Osteocyte (in vitro differentiated cells): Measurements from ENCODE around the gene COL23A1. TPM values are rescaled to one million over a fixed set of nuclear protein-coding genes. Genes with fewer than 3 reads are reported as not detected.

Experiments used
- DNase-seq: peaks from one replicate; pipeline ENCODE4 v3.0.0; 2021; ENCODE audit warnings: mixed read lengths; ENCODE audit not compliant: unreplicated experiment; ENCODE audit errors: extremely low spot score
- H3K27ac Mint-ChIP-seq: one replicate; pipeline ENCODE4 v1.8.0; 2021; ENCODE audit warnings: mild to moderate bottlenecking, mixed read lengths; ENCODE audit not compliant: unreplicated experiment
- H3K27me3 Mint-ChIP-seq: one replicate; pipeline ENCODE4 v1.8.0; 2021; ENCODE audit warnings: mixed read lengths; ENCODE audit not compliant: unreplicated experiment
- H3K36me3 Mint-ChIP-seq: one replicate; pipeline ENCODE4 v1.8.0; 2021; ENCODE audit warnings: mixed read lengths; ENCODE audit not compliant: unreplicated experiment
- H3K4me1 Mint-ChIP-seq: one replicate; pipeline ENCODE4 v1.8.0; 2021; ENCODE audit warnings: mixed read lengths; ENCODE audit not compliant: unreplicated experiment
- H3K4me3 Mint-ChIP-seq: one replicate; pipeline ENCODE4 v1.8.0; 2021; ENCODE audit warnings: mild to moderate bottlenecking, moderate library complexity, mixed read lengths; ENCODE audit not compliant: unreplicated experiment
- H3K9me3 Mint-ChIP-seq: one replicate; pipeline ENCODE4 v1.8.0; 2021; ENCODE audit warnings: mixed read lengths; ENCODE audit not compliant: unreplicated experiment
- CTCF ChIP-seq: fragments of 200-600 bp; sonication (generic); IDR thresholded peaks from 2 replicates; pipeline ENCODE4 v1.5.0; 2021; ENCODE audit warnings: antibody characterized with exemption, mild to moderate bottlenecking, moderate library complexity
- long read RNA-seq: library from polyadenylated mRNA; unstranded; transcript quantifications from one replicate; pipeline ENCODE4 v2.0.0, GENCODE V29; 2021
- total RNA-seq: library from RNA; stranded (reverse); gene quantifications from 2 replicates; pipeline ENCODE4 v1.2.1, GENCODE V29; 2021

COL23A1 gene
- total RNA-seq = not detected in 2 replicates
- long read RNA-seq = 0 reads

GRCh38 chr5:178590141-178590923 is at the start of gene COL23A1:
Gene COL23A1 (minus strand): TSS chr5:178590393.
- Mint-ChIP-seq H3K27ac (no peak within 1 kb of the TSS), H3K4me1 (peaks cover 10% of the 10 kb centered on the region), H3K9me3 (peaks cover 11% of the 10 kb centered on the region), H3K36me3 (peaks cover 14% of the 10 kb centered on the region), H3K4me3 (peak within 1 kb of the TSS; percentile 74), H3K27me3 (peaks cover 39% of the 10 kb centered on the region)
- peak; percentile 73 for TF ChIP-seq CTCF
- no peak for DNase-seq

GRCh38 chr5:178637356-178638074 is 47.3 kb upstream of the COL23A1 start:
- no peak for TF ChIP-seq CTCF
- no peaks in the 10 kb centered on the region for H3K36me3 Mint-ChIP-seq
- H3K4me1 Mint-ChIP-seq = peaks cover 6% of the 10 kb centered on the region
- H3K27me3 Mint-ChIP-seq = no peaks in the 10 kb centered on the region
- H3K9me3 Mint-ChIP-seq = peaks cover 12% of the 10 kb centered on the region
- no peak overlapping the region for H3K4me3 Mint-ChIP-seq
- DNase-seq = no peak
- no peak overlapping the region for H3K27ac Mint-ChIP-seq

DNA sequence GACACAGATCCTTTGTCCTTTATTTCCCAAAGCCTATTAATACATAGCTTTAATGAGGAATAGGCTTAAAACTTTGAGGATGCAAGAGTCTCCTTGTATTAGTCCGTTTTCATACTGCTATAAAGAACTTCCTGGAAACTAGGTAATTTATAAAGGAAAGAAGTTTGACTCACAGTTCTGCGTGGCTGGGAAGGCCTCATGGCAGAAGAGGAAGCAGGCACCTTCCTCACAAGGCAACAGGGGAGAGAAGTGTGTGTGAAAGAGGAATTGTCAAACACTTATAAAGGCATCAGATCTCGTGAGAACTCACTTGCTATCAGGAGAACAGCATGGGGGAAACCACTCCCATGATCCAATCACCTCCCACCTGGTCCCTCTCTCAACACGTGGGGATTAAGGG is 42.1 kb upstream of the COL23A1 start:
- Mint-ChIP-seq H3K4me1 (peaks cover 6% of the 10 kb centered on the region), H3K27me3 (no peaks in the 10 kb centered on the region), H3K27ac (no peak overlapping the region), H3K36me3 (no peaks in the 10 kb centered on the region), H3K4me3 (no peak overlapping the region), H3K9me3 (no peaks in the 10 kb centered on the region)
- no peak for TF ChIP-seq CTCF
- no peak for DNase-seq

DNA sequence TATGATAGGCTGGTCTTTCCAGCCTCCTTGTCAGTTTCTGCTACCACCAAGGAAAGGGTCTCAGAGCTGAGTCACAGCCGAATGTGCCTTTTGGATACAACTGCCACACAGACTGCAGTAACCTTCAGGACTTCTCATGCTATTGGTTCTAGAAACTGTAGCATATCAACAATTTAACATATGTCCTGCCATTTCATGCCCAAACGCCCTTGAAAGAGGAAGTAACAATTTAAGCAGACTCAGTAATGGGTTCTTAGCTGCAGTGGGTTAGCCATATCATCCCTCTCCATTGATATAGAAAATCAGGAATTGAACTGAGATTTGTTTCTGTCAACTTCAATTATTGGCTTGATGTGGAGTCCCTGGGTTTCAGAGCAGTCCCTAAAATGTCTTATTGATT is 40.8 kb upstream of the COL23A1 start:
- Mint-ChIP-seq H3K27me3 (no peaks in the 10 kb centered on the region), H3K4me1 (peaks cover 6% of the 10 kb centered on the region), H3K27ac (no peak overlapping the region), H3K9me3 (no peaks in the 10 kb centered on the region), H3K4me3 (no peak overlapping the region), H3K36me3 (no peaks in the 10 kb centered on the region)
- TF ChIP-seq CTCF = no peak
- DNase-seq = no peak

- no peak overlapping the region for H3K4me3 Mint-ChIP-seq
- no peaks in the 10 kb centered on the region for H3K36me3 Mint-ChIP-seq
- TF ChIP-seq CTCF = no peak
- no peaks in the 10 kb centered on the region for H3K27me3 Mint-ChIP-seq
- DNase-seq = no peak
- H3K4me1 Mint-ChIP-seq = peaks cover 9% of the 10 kb centered on the region
- no peak overlapping the region for H3K27ac Mint-ChIP-seq
- H3K9me3 Mint-ChIP-seq = no peaks in the 10 kb centered on the region
These were observed 40.3 kb upstream of the COL23A1 start for GRCh38 chr5:178630475-178630930.
